HG03060 (cell line): ENCODE data around the gene SETD5.

ENCODE experiments used
- ATAC-seq: cut with Tn5 transposase; IDR thresholded peaks from one replicate; pipeline ENCODE4 v1.9.1; 2021; ENCODE audit warnings: low read depth, moderate number of reproducible peaks; ENCODE audit not compliant: unreplicated experiment

Gene SETD5

DNA sequence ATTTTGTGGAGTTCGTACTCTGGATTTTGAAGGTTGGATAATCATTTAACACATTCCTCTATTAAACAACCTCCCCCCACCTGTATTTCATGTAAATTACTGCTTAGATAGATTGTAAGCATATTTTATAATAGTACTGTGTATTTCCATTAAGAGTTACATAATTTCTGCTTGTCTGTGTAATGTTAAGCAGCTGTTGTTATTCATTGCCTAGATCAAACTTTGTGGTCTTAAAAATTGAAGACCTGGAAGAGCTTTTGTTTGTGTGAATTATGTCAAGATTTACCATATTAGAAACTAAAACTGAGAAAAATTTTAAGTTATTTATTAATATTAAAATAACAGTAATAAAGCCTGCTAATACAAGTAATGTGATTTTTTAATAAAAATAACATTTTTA lies 11.1 kb downstream of the SETD5 start:
- ATAC-seq, result no peak

DNA sequence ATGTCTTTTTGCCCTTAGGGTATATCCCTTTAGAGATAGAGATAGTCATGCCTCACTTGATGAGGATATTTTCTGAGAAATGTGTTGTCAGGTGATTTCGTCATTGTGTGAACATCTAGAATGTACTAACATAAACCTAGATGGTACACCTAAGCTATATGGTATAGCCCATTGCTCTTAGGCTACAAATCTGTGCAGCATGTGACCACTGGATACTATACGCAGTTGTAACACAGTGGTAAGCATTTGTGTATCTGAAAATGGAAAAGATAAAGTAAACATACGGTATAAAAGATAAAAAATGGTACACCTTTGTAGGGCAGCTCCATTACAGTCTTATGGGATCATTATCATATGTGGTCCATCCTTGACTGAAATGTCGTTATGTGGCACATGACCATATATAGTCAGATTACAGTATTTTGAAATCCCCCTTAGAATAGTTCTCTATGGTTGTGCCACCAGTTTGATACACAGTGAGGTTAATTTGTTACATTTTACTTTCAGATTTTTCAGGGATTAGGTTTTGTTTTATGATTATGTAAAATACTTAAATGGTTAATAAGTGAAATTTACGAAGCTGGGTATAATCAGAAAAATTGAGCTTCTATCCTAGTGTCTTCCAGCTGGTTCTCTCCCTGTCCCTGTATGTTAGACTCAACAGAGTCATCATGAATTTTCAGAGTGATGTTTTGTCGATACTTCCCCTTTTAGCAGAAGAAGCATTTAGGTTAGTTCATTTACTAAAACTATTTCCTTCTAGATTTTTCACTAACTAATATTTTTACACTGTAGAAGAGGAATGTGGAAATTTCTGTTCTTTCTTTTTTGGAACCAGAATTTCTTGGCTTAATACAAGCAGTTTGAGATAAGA lies 12.8 kb downstream of the SETD5 start:
- ATAC-seq, result no peak

DNA sequence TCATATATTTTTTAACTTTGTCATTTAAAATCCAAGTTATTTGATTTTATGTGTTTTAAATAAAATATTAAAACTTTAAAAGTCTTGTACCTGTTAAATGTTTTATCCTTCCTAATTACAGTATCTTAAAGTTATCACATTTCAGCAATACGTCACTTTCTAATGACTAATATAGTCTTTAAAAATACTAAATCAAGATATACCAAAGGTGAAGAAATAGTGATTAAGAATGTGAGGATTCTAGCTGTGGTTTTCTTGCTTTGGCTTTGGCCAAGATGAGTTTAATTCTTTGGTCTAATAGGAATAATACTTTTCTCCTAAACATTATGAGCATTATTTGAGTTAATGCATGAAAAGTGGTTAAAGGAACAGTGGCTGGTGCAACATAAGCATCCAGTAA lies 13.9 kb downstream of the SETD5 start:
- ATAC-seq, result no peak

DNA sequence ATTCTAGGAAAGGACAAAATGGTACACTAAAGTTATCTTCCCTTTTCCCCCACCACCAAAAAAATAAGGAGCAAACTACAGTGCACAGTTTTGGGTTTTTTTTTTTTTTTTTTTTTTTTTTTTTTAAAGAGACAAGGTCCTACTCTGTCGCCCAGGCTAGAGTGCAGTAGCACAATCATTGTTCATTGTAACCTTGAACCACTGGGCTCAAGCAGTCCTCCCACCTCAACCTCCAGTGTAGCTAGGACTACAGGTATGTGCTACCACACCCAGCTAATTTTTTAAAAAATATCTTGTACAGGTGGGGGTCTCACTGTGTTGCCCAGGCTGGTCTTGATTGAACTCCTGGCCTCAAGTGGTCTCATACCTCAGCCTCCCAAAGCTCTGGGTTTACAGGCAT lies 14.9 kb downstream of the SETD5 start:
- ATAC-seq, result no peak

DNA sequence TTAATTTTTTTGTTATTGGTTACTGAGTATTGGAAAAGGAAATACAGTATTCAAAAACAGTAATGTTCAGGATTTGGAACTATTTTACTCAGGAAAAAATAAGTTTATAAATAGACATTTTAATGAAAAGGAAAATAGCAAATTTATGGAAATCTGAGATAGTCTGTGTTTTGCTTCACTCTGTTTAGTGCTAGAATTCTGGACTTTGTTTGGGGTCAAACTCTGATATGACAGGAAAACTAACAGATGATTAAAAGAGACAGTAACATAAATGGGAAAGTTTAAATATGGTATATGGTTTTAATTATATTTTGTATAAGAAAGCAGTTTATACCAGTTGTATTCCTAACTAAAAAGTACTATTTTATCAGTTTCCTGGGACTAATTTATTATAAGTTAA lies 17.4 kb downstream of the SETD5 start:
- ATAC-seq, result no peak

DNA sequence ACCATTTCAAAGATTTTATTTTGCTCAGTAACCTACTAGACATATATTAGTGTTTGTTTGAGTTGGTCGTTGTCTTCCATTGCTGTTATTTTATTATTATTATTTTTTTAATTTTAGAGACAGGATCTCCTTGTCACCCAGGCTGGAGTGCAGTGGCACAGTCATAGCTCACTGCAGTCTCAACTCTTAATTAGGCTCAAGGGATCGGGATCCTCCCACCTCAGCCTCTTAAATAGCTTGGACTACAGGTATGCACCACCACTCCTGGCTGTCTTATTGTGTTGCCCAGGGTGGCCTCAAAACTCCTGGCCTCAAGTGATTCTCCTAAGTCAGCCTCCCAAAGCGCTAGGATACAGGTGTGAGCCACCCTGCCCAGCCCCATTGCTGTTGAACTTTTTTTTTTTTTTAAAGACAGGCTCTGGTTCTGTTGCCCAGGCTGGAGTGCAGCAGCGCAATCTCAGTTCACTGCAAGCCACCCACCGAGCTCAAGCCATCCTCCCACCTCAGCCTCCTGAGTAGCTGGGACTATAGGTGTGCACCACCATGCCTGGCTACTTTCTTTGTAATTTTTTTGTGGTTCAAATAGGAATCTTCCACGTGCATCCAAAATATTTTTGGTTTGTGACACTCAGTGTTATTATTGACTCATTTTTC lies 18.2 kb downstream of the SETD5 start:
- ATAC-seq, result no peak

DNA sequence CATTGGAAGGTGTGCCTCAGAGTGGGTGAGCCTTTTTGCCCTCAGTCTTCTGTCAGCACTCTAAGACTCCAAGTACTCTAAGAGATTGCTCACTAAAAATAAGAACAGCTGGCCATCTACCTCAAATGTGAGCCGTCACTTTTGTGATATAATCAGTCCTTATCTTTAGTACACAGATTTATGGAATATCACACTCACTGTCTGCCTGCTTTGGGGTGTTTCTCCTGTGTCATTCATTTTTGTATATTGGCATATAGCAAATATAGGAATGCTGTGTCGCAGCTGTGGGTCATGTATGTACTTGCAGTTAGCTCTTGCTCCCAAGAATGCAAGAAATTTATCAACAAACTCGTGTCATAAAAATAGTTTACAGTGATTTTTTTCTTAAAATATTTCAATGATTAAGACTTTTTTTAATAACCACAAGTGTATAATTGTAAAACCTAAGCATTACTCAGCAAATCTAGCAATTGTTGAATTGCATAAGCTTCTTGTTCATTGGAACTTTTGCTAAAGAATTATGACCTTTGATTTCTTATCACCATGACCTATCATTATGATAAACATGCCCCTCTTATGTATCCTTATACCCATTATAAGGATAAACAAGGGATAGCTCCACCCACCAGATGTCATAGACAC lies 18.8 kb downstream of the SETD5 start:
- ATAC-seq, result no peak

DNA sequence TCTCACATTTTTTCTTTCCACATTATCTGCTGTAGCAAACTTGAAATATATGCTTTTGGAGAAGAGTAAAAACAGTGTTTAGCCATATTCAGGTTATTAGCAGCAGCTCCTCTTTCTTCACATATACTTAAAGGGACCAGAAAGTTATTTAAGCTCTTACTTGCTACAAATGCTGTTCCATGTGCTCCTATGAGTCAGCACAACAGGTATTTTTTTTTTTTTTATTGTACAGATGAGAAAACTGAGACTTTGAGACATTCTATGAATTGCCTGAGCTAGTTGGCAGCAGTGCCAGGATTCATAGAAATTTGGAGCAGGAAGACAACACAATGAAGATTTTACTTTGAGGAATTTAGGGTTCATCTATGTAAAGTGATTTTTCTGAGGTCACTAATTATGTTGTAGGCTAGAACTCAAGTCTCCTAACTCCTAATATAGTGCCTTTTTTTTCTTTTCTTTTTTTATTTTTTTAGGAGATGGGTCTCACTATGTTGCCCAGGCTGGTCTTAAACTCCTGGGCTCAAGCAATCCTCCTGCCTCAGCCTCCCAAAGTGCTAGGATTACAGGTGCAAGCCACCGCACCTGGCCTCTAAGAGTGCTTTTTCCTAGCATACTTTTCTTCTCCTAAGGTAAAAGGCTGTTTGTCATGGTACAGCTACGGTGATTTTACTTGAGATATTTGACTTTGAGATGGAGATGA lies 23.6 kb downstream of the SETD5 start:
- ATAC-seq, result no peak

DNA sequence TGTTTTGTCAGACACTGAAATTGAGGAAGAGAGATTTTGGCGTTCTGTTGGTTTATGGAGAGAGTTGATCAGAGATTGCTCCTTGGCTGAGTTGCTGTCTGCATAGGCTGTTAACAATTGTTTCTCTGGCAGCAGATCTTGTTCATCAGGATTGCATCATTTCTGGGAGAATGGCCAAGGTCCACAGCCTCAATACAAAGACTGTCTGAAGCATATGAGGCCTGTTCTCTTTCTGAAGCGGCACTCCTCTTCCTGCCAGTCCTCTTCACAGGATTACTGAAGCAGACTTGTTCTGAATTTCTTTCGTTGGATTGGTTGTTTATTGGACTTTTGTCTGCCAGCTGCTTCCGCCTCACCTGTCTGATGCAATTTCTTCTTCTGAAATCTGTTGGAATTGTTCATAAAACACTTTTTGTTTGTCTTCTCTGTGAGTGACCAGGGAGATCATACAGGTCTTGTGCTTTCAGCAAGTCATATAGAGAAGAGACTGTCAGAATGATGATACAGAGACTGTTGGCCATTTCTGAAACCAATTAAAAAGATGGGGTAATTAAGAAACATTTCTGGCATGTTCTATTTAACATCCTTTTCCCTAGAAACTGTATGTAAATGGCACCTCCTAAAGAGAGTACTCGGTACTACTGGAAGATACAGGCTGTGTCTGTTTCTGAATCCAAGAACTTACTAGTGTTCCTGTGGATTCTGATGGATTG lies 25.5 kb downstream of the SETD5 start:
- ATAC-seq, result no peak

DNA sequence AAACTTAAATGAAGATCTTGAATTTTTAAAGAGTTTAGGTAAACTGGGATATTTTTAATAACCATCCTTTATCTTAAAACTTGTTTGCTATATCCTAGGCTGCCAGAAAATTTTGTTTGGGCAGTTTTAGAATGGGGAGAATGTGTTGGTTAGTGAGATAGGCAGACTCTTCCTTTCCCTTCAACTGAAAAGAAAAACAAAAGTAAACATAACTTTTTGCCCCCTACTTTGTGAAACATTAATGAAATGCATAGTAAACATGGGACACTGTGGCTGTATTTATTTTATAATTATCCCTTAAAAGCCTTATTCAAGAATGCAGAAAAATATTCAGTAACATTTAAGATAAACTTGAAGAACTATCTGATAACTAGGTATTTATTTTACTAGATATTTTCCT lies 31.0 kb downstream of the SETD5 start:
- no peak for ATAC-seq

DNA sequence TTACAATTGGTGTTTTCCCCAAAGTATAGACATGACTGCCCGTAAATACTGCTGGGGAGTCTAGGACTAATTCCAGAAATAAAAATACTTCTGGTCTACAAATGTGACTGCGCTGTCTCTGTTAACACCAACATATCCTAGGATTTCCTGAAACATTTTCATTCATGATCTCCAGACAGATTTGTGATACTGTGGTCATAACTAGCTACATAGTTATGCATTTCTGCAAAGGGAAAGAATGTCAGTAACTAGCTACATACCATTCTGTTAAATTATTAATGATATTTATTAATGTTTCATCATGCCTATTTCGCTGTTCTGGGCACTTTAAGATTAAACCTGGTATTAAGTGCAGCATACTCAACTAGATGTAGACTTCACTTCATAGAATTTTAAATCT lies 33.3 kb downstream of the SETD5 start:
- ATAC-seq, result no peak

DNA sequence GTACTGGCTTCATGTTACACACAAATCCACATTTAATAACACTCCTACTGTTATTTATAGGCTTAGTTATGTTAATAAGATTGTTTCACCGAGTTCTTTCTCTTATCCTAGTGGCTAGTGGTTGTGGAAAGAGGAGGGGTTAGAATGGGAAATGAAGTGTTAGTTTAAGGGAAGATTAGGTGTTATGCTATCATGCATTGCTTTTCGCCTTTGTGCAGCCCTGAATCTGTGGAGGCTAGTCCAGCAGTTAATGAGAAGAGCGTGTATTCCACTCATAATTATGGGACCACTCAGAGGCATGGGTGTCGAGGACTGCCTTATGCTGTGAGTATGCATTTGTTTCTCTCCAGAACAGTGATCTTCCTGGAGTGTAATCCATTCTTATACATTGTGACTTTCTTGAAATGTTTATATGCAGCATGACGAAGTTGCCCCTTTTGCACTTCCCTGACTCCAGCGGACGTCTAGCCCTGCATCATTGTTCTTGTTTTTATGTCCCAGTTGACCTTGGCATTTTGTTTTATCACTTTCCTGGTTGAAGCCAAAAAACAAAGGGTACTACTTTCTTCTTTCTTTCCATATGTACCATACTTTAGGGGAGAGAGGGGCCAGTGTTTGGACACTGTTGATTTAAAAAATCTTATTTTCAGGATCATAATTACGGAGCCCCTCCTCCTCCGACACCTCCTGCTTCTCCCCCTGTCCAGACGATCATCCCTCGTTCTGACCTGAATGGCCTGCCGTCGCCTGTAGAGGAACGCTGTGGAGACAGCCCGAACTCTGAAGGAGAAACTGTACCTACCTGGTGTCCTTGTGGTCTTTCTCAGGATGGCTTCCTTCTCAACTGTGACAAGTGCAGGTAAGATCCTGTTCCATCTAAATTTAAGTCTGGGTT lies 36.5 kb downstream of the SETD5 start:
- ATAC-seq, result no peak

DNA sequence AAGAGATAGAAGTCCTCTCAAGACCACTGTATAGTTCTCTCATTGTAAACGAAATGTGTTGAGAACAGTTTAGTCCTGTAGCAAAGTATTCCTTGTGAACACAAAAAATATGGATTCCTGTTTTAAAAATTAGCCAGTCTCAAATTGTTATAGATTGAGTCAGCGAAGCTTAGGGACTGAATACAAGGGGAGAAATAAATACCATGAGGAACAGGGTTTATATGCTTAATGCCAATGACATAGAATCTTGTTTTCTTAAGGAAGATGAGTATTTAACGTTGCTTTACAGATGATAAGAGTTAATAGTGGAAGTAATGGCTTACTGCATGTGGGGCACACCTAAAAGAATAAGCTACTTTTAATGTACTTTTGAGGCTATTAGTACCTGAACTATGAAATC lies 37.9 kb downstream of the SETD5 start:
- ATAC-seq, result no peak

DNA sequence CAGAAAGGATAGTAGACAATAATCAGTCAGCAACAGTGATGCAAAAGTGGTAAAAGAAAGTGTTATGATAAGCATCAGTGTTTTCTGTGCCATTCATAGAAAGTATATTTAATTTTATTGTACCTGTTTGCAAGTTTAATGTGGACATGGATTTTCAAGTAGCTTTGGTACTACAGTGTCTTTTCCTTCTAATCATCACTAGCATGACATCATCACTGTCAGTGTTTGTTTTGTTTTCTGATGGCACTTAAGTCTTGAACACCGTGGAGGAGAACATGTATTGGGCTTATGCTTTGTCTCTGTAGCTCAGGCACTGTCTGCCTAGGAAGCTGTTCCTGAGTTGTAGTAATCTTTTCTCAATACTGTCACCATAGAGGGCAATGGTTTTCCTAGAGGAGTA lies 41.9 kb downstream of the SETD5 start:
- no peak for ATAC-seq

DNA sequence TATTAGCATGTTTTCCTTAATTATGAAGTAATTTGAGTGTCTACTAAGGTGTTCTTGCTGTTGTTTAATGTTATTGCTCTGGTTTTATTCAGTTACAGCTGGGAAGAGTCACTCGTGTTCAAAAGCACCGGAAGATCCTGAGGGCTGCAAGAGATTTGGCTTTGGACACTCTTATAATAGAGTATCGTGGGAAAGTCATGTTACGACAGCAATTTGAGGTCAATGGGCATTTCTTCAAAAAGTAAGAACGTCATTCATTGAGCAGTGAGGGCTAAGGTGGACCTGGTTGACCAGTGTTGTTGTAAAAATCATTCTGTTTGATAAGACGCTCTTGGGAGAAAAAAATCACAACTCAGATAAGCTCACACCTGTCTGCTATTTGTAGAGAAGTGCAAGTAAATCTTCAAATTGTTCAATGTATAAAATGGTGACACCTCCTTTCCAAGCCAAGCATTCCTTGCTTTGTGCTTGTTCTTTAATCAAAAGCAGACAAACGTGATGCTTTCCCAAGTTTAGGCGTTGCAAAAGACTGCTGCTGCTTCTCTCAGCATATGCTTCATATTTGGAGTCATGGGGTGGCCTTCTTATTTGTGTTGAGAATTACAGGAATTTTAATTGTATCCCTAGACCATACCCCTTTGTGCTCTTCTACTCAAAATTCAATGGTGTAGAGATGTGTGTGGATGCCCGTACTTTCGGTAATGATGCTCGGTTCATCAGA lies 44.2 kb downstream of the SETD5 start:
- no peak for ATAC-seq

DNA sequence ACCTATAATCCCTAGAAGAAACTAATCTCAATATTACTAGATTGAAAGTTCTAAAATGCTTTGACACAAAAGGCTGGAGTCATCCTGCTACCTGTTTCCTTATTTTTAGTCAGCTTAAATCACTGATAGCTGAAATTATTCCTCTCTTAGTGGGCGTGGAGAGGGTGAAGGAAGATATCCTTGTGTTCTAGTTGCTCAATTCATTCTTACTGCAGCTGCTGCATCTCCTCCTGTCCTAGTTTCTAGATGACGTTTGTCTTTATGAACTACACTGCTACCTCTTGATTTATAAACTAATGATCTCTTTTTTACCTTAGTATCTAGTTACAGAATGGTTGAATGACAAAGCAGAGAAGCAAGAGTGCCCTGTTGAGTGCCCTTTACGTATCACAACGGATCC lies 50.7 kb downstream of the SETD5 start:
- no peak for ATAC-seq

DNA sequence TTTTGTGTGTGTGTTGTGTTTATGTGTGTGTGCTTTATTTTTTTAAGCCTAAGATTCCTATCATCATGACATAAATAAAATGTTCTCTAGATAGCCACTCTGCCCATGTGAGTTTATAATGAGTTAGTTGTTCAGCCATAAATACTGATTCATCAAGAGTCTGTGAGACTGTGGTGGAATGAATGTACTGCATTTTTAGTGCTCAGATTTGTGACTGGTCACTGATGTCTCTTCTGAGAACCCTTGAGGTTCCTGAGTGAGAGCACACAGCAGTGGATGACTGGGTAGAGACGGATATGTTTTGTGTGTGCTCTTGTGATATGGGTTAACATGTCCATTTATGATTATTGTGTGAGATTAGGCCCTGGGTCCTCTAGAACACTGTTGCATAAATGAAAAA lies 51.2 kb downstream of the SETD5 start:
- no peak for ATAC-seq

DNA sequence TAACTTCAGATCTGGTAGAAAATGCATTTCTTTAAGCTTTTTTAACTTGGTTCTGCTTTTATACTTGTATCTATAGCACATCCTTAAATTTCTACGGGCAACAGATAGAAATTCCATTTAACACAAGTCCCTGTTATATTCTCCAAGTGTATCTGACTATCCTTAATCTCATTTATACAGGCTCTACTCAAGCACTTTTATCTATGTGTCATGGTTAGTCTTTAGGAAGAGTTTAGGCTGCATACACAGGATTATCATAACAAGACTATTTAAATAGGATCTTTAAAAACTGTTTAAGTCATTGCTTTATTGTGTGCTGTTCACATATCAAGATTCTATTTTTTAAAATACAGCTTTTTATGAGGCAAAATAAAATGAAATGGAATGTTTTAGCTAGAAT lies 52.7 kb downstream of the SETD5 start:
- no peak for ATAC-seq

DNA sequence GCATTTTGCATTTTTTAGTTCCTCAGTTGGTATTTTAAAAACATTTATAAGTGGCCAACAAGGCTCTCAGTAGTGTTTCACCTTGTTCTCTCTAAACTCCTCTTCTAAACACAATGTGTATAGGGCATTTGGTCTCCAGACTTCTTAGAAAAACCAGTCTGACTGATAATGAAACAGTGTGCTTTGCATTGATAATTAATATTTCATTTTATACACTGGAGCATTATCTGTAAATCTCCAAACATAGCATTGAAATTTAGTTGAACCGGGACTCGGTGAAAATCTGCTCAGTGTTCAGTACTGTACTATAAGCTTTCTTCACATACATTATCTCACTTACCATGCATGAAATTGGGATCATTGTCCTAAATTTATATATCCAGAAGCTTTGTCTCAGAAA lies 53.6 kb downstream of the SETD5 start:
- ATAC-seq, result no peak
